OCI-LY1 (cell line): ENCODE measurements around the gene RSF1.

Experiments
- EZH2 ChIP-seq: fragments of 200-600 bp; sonication (generic), shearing (Covaris generic); IDR thresholded peaks from 2 replicates; pipeline ENCODE4 v1.8.0; 2017; ENCODE audit warnings: borderline replicate concordance, mixed run types, mild to moderate bottlenecking, antibody characterized with exemption, low read length, moderate library complexity, mixed read lengths
- TF ChIP-seq, protein P1 (sequence below): fragments of 200-600 bp; sonication (generic), shearing (Covaris generic); IDR thresholded peaks from 2 replicates; pipeline ENCODE4 v1.5.1; 2017; ENCODE audit warnings: mild to moderate bottlenecking, antibody characterized with exemption, low read length, moderate library complexity, mixed read lengths

DNA sequence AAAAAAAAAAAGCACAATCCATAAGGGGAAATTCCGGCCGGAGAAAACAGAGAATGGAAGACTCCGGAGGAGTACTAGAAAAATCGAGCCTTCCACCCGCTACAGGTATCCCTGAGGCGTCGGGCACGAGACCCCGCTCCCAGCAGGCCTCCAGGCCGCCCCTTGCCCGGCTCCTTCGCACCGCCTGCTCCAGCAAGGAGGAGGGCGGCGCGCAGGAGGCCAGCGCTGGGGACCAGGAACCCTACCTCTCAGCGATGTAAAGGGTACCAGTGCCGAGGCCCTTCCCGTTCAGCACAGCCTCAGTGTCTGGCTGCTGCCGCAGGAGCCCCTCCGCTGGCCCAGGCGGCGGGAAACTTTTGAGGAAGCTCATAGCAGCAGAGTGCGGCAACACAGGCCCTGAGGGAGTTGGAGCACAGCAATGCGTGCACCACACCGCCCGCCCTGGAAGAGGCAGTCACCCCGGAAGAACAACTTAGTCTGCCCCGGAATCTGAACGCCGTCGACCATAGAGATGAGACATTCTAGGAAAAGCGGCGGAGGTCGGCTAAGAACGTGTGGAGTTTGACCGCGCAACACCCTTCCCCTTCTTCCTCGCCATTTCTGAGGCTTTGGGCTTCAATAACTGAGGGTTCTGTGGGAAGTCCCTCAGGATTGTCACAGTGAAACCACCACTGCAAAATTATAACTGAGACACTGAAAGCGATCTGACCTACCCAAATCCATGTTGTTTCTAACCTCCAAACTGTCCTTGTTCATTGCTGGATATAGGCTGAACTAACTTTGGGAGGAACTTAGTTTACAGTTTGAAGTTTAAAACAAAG lies 183.0 kb downstream of the RSF1 start, which contains the start of gene CLNS1A:
- TF ChIP-seq, protein P1, sequence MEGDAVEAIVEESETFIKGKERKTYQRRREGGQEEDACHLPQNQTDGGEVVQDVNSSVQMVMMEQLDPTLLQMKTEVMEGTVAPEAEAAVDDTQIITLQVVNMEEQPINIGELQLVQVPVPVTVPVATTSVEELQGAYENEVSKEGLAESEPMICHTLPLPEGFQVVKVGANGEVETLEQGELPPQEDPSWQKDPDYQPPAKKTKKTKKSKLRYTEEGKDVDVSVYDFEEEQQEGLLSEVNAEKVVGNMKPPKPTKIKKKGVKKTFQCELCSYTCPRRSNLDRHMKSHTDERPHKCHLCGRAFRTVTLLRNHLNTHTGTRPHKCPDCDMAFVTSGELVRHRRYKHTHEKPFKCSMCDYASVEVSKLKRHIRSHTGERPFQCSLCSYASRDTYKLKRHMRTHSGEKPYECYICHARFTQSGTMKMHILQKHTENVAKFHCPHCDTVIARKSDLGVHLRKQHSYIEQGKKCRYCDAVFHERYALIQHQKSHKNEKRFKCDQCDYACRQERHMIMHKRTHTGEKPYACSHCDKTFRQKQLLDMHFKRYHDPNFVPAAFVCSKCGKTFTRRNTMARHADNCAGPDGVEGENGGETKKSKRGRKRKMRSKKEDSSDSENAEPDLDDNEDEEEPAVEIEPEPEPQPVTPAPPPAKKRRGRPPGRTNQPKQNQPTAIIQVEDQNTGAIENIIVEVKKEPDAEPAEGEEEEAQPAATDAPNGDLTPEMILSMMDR = no peak
- TF ChIP-seq EZH2 = no peak
